ENCODE data around the gene ADGRD2.

Gene ADGRD2

GRCh38 chr9:124510650-124511425 lies 60.6 kb downstream of the ADGRD2 start:
- no peak for DNase-seq (ENCODE audit: low read depth in 2 of 2)

GRCh38 chr9:124511426-124511840 lies 61.2 kb downstream of the ADGRD2 start:
- DNase-seq (ENCODE audit: low read depth in 2 of 2): no peak

GRCh38 chr9:124511891-124512805 lies 61.9 kb downstream of the ADGRD2 start:
- no peak for DNase-seq (ENCODE audit: low read depth in 2 of 2)

- DNase-seq (ENCODE audit: low read depth in 2 of 2): no peak
These were observed 62.6 kb downstream of the ADGRD2 start for GRCh38 chr9:124512806-124513204.

GRCh38 chr9:124513376-124513994 lies 63.2 kb downstream of the ADGRD2 start:
- DNase-seq (ENCODE audit: low read depth in 2 of 2): no peak

GRCh38 chr9:124514125-124514524 lies 63.9 kb downstream of the ADGRD2 start:
- no peak for DNase-seq (ENCODE audit: low read depth in 2 of 2)

- DNase-seq (ENCODE audit: low read depth in 2 of 2): no peak
These were observed 64.6 kb downstream of the ADGRD2 start for GRCh38 chr9:124514874-124515273.

GRCh38 chr9:124517600-124517999 lies 67.3 kb downstream of the ADGRD2 start:
- no peak for DNase-seq (ENCODE audit: low read depth in 2 of 2)

GRCh38 chr9:124518116-124518515 lies 67.9 kb downstream of the ADGRD2 start:
- DNase-seq (ENCODE audit: low read depth in 2 of 2): no peak

GRCh38 chr9:124520206-124520596 lies 70.0 kb downstream of the ADGRD2 start:
- DNase-seq (ENCODE audit: low read depth in 2 of 2): no peak

GRCh38 chr9:124521142-124521541 lies 70.9 kb downstream of the ADGRD2 start:
- no peak for DNase-seq (ENCODE audit: low read depth in 2 of 2)

GRCh38 chr9:124522121-124523098 lies 72.2 kb downstream of the ADGRD2 start:
- no peak for DNase-seq (ENCODE audit: low read depth in 2 of 2)

- no peak for DNase-seq (ENCODE audit: low read depth in 2 of 2)
These were observed 75.9 kb downstream of the ADGRD2 start for GRCh38 chr9:124526174-124526573.

- DNase-seq (ENCODE audit: low read depth in 2 of 2): no peak
These were observed 77.5 kb downstream of the ADGRD2 start for GRCh38 chr9:124527781-124528180.
